HG03342 (cell line): Measurements from ENCODE around the gene HELQ.
"Not testable (repeated sequence)": the region's sequence is repeated elsewhere in the genome, so short reads cannot be mapped to it uniquely, and the experiment has no call there.

Source experiments
- ATAC-seq: cut with Tn5 transposase; IDR thresholded peaks from one replicate; pipeline ENCODE4 v1.9.1; 2021; ENCODE audit warnings: mild to moderate bottlenecking, moderate library complexity; ENCODE audit not compliant: unreplicated experiment

HELQ gene

GRCh38 chr4:83455281-83456183, at the start of gene HELQ, which contains the start of gene MRPS18C:
Gene HELQ (minus strand): TSS chr4:83455823. CDS start chr4:83455693, 130 bp downstream.
Gene MRPS18C (plus strand): TSS chr4:83456058. CDS start chr4:83456078, 20 bp downstream.
- peak; percentile 95 for ATAC-seq

DNA sequence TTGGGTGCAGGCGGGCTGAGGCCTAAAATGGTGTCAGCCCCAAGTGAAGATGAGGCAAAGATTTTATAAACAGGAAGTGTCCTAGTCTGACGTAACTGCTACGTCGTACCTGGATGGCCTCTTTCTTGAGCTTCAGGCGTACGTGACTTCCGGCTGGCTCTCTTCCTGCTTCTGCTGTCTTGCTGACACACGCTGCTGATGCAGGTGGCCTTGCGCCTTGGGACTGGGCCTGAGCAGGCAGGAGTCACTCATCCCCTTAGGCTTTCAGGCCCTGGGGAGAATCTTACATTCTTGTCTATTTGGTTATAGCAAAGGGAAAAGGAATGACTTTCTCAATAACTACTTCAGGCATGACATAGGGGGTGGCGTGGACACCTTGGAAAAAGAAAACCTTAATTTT, 49.4 kb upstream of the HELQ start:
- ATAC-seq, result no peak

GRCh38 chr4:83504503-83504902, 48.9 kb upstream of the HELQ start:
- ATAC-seq, result no peak

- no peak for ATAC-seq
These were observed 48.4 kb upstream of the HELQ start for GRCh38 chr4:83503974-83504373.

- ATAC-seq, result not testable (repeated sequence)
These were observed 46.0 kb upstream of the HELQ start for GRCh38 chr4:83501671-83502070.

- ATAC-seq, result no peak
These were observed 42.6 kb upstream of the HELQ start for GRCh38 chr4:83498187-83498586.

GRCh38 chr4:83496085-83496917, 40.7 kb upstream of the HELQ start:
- not testable (repeated sequence) for ATAC-seq

DNA sequence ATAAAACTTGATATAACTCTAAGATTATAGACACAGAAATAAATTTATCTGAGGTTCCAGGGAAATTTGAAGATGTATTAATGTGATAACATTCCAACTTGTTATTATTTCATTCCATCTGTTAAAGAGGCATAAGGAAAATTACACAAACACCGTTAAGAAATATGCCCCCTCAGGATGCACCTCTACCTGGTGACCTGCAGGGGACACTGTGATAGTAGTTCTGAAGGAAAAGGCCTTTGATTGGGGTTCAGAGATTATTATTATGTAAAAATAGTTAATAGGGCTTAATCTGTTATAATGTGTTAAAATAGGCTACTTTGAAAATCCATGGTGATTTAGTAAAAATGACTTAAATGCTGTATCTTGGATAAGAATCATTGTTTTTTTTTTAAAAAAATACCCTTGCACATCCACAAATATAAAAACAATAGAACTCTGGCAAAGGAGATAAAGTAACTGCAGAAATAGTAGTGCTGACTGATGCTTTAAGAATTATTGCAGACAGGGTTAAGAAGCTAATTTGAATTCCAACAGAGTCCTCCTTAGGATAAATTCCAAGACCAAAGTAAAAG, 35.3 kb upstream of the HELQ start:
- ATAC-seq, result peak; percentile 81

GRCh38 chr4:83489711-83490326, 34.2 kb upstream of the HELQ start:
- ATAC-seq, result no peak

DNA sequence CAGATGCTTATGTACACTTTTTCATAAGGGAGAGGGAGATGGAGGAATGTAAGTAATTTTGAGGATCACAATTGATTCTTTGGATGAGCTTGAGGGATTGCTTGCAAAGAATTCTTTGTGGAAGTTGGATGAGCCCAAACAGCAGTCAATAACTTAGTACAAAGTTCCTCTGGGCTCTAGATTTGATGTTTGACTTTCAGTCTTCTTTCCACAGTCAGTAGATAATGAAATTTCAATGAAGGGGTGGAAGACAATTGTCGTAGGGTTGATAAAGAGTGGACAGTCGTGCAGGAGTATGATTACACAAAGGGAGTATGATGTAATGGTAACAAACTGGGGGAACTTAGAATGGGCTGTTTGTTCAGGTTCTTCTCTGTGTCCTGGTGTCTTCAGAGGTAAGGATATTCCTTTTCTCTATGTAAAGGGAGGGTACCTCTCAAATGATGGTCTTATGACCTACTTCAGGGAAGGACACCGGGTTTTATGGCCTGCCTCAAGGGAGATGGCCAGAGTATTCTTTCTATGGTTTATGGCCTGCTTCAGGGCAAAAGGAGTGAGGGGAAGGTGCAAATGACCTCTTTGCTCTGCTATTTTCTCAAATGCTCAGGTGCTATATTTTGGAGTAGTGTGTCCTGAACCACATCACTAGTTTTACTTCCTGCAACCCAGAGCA, 31.0 kb upstream of the HELQ start:
- no peak for ATAC-seq

DNA sequence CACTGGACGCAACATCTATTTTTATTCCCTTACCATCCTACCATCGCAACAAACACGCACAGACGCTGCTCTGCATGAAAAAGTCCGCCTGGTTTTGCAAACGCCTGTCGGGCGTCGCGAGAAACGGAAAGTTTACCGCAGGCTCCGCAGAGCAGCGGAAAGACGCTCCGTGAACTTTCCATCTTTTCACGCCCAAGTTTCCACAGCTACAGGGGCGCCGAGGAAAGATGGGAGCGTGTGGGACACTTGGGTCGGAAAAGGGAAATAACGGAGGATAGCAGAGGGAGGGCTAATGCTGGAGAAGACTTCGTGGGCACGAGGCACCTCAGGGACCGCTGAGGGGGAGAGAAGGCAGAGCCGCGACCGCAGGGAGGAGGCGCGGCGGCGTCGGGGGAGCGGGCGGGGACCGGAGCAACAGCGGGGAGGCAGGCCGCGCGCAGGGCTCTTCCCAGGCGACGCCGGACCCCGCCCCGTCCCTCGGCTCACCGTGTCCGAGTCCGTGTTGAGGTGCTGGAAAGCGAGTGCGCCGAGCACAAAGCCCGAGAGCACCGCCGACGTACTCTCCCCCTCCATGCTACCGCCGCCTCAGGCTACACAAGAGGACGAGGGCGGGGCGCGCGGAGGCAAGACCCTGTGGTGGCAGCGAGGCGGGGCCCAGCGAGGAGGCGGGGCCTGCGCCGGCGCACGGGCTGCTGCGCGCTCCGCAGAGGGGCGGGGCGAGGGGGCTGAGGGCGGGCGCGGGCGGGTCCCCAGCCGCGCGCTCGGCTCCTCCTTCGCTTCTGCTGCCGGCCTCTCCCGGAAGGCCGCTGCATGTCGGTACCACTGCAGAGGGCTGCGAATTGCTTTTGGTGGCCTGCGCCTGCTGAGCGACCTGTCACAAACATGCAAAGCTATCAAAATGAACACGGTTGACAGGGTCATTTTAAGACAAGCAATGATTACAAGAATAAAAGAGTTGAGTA, 29.2 kb upstream of the HELQ start, which contains the start of gene ABRAXAS1:
ABRAXAS1 (minus strand) TSS at position 601 of the 962 bp plus-strand sequence; CDS start at position 573, 28 bp downstream.
- peak; percentile 95 for ATAC-seq

GRCh38 chr4:83473966-83474365, 18.3 kb upstream of the HELQ start:
- no peak for ATAC-seq

- ATAC-seq, result no peak
These were observed 17.8 kb upstream of the HELQ start for GRCh38 chr4:83473423-83473822.

GRCh38 chr4:83456184-83456501, 520 bp upstream of the HELQ start:
- no peak for ATAC-seq

DNA sequence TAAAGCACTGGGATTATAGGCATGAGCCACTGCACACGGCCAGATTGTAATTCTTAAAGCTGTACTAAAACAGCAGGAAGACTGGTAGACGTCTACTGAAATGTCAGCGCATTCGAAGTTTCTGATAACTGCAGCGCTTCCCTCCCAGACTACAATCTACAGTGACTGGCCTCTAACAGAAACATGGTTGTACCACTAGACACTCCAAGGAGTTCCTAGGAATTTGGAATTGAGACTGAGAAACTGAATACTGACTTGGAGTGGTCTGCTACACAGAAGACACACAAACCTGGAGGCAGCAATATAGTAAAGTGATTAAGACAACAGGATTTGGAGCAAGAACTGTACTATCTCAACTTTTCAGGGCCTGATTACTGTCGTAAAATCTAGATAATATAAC, 937 bp downstream of the HELQ start:
- no peak for ATAC-seq

- ATAC-seq, result no peak
These were observed 6.6 kb downstream of the HELQ start for GRCh38 chr4:83449009-83449408.

- ATAC-seq, result no peak
These were observed 14.7 kb downstream of the HELQ start for GRCh38 chr4:83440899-83441298.

GRCh38 chr4:83440148-83440814, 15.3 kb downstream of the HELQ start:
- no peak for ATAC-seq

DNA sequence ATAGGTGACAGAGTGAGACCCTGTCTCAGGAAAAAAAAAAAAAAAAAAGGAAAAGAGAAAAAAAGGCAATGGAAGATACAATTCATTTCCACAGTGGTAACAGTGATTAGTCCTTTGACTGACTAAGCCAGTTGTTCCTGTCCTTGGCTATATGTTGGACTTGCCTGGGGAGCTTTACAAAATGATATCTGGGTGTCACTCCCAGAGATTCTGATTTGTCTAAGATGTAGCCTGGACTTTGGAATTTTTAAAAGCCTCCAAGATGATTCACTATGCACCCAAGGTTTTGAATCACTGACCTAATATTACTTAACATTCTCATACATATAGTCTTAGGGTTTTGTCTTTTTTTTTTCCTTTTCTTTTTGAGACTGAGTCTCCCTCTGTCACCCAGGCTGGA, 16.9 kb downstream of the HELQ start:
- ATAC-seq, result no peak
